RPMI8226 (cell line): ENCODE results near the gene ADAMTS1.
"Not testable (repeated sequence)": the region's sequence is repeated elsewhere in the genome, so short reads cannot be mapped to it uniquely, and the experiment has no call there.

Source experiments
- DNase-seq: peaks from one replicate; pipeline ENCODE4 v3.0.0-alpha.2; 2015

ADAMTS1 gene

DNA sequence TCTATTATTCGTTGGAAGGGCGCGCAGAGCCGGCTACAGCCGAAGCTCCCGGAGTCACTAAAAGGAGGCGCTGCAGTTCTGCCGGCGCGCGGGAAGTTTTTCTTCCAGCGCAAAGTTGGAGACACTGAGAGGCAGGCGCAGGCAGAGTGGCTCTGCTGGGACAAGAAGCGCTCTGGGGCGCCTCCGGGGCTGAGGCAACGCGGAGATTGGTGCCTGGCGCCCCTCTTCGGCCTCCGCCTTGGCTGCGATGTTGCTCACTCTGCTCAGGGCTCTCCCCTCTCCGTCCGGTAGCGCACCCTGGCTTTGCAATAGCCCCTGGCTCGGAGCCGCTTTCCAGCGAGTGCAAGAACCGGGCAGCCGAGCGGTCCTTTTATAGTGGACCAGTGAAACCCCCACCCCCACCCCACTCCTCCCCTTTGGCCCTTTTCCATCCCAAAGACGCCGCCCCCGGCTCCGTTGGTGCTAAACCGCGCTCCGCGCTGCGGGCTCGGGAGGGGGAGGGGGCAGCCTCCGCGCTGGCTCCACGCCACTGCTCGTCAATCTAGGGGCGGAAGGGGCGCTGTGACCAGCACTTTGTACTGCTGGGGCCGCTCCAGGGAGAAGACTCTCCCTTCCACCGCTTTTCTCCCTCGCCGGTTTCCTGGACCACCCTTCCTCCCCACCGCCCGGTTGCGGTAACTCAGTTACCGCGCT lies at the start of gene ADAMTS1:
TSS of gene ADAMTS1 (minus strand) at position 344 of the 693 bp plus-strand sequence. CDS start 455 bp downstream, outside the sequence.
- peak; percentile 42 for DNase-seq

DNA sequence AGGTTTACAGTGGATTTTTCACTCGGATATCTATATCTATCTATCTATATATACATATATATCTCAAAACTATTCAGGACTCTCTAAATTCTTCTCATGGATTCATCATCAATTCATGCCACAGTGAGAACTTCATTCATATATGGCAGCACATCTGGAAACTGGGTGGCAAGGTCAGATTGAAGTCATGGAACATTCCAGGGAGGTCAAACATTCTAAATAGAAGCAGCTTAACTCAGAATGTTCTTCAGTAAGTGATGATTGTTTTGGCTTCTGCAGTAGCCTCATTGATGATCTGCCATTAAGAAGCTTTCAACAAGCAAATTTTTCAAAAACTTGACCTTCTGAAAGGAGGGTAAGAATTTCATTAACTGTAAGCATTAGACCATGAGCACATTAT lies 46.9 kb upstream of the ADAMTS1 start:
- DNase-seq = no peak

DNA sequence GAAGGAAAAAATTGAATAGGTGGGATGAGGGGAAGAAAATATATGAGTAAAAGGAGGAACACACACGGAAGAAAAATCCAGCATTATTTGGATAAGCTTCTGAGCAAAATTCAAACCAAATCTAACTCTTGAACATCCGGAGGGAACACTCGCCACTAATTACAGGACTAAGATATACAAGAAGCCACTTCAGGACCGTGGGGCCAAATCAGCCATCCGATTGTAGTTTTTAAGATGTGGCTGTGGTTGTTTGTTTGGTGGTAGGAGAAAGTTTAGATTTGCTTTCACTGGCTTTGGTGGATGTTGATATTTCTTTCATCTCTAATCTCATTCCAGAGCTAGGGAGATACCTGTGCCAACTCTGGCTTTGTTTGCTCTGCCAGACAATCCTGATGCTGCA lies 43.7 kb upstream of the ADAMTS1 start:
- DNase-seq = no peak

DNA sequence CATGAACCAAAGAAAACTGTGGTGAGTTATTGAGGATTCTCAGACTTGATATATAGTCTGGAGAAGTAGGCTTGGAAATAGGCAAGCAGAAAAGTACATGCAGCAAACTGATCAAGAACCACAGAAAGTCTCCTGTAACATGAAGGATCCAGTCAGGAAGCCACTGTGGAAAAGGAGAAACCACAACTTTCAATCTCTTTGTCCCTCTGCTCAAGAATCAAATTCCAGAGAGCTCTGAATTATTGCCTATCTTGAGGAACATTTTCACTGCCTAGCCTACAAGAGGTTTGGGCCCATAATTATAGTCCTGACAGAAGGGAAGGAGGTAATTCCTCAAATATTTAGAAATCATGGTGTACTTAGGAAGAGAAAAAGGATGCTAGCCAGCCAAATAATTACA lies 43.0 kb upstream of the ADAMTS1 start:
- no peak for DNase-seq

DNA sequence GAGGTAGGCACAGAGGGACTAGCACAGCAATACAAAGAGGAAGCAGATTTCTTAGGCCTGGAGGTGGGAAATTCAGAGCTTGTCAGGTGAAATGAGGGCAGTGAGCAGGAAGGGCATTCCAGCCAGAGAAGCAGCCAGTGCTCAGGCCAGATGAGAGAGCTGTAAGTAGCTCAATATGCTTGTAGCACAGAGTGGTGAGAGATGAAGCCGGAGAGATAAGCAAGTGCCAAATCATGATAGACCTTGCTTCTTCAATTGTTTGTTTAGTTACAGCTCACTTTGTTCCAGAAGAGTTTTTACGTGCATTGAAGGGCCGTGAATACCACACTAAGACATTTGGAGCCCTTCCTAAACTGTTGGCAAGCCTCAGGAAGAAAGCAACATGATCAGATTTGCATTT lies 42.0 kb upstream of the ADAMTS1 start:
- no peak for DNase-seq

DNA sequence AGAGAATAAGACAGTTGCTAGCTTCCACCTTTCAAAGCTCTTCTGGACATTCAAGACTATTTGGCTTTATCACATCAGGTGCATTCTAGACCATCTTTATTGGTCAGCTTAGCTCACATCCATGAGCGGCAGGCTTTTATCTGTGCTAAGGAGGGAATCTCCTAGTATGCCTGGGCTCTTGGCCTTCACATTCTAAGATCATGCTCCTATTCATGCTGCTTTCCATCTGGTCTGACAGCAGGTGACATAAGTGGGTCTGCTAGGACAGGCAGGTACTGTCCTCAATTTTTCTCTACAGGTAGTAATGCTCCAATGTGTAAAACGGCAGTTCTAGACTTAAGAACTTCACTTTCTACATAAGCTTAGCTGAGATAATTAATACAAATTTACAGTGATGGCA lies 39.2 kb upstream of the ADAMTS1 start:
- DNase-seq = no peak

DNA sequence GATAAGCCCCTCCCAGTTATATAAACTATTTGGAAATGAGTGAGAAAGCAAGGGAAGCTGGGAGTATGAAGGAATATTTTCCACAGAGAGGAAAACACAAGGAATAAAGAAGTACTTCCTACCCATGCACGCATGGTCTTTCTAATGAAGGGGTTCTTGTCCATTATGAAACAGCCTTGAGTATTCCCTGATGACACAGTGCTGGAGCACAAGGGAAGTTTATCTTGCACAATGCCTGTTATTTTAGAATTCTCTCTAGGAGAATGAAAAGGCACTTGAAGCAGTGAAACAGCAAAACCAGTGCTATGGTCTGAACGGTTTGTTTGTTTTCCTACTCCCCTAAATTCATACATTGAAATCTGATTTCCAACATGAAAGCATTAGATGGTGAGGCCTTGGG lies 38.6 kb upstream of the ADAMTS1 start:
- no peak for DNase-seq

DNA sequence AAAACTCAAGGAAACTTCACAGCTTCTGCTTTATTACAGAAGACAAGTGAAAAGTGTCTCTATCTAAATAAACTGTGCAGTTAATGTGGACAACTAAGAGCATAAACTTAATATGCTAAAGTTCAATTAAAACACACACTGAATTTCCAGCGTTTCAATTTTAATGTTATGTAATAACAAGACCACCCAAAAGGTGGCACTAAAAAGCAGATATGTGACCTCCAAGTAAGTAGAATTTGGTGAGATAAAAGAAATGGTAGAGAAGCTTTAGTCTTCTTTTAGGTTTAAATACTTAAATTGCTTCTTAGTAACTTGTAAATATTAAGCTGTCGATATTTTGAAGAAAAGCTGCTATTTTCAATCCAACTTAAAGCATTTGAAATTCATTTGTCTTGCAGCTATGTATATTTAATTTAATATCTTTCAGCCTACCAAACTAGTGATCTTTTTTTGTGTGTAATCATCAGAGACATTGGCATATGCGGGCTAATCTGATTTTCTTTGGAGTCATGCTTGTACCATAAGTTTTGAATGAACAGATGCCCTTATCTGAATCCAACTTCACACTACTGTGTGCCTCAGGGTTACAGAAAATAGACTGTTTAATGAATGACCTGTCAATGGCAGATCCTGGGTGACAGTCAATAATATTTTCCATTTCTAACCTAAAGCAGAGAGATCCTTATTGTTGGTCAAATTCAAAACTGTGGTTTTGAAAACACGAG lies 36.5 kb upstream of the ADAMTS1 start:
- peak; percentile 15 for DNase-seq

DNA sequence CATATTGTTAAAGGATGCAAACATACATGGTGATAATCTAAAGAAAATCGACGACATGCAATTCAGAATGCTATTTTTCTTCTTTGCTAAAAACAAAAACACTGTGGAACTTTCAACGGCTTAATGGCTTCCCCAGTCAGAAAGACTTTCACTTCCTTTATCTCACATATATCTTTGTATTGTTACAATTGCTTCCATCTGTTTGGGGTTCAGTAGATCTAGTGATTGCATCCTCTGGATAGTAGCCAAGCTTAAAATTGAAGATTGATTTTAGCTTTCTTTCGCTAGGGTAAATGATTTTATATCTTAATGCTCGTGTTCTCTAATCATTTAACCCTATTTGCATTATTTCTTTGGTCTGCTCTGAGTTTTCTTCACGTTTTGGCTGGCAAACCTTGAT lies 31.8 kb upstream of the ADAMTS1 start:
- DNase-seq = no peak

DNA sequence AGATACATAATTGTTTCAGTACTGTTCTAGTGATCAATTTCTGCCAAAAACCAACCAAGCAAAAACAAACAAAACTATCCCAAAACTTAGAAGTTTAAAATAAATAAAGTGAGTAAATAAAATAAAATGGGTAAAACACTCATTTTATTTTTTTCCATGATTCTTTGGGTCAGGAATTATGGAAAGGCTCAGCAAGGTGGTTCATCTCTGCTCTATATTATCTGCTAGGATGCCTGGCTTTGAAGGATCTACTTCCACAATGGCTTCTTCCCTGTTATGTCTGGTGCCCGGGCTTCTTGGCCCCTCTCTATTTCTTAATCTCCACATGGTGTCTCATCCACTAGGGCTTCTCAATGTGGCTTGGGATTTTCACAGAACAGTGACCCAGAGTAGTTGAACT lies 29.1 kb upstream of the ADAMTS1 start:
- DNase-seq = no peak

DNA sequence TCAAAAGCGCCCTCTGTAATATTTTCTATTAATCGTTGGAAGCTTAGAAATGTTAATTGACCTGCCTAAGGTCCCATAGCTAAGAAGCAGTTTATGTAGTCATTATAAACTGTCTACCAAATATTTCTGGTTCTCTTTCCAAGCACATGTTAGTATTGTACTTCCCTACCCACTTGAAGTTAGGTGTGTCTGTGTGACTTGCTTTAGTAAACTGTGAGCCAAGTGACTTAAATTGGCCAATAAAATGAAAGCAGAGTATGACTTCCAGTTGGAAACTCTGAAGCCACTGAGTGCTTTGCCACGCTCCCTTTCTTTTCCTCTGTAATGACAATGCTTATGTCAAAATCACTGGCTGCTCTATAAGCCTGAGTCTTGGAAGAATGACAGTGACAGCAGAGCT lies 20.6 kb upstream of the ADAMTS1 start:
- no peak for DNase-seq

DNA sequence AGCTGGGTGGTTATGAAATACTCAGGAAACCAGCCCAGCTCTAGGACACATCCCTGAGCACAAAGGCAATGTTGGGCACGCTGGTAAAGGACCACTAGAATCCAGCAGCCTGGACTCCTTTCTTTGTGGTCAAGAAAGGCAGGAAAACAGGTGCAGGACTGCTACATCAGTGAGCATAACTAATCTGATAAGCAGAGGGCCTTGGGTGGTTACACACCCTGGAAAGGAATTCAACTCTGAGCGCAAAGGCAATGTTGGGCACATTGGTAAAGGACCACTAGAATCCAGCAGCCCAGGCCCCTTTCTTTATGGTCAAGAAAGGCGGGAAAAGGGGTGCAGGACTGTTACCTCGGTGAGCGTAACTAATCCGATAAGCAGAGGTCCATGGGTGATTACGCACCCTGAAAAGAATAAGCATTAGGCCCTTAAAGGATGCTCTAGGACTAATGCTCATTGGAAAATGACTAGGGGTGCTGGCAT lies 11.7 kb upstream of the ADAMTS1 start:
- not testable (repeated sequence) for DNase-seq

DNA sequence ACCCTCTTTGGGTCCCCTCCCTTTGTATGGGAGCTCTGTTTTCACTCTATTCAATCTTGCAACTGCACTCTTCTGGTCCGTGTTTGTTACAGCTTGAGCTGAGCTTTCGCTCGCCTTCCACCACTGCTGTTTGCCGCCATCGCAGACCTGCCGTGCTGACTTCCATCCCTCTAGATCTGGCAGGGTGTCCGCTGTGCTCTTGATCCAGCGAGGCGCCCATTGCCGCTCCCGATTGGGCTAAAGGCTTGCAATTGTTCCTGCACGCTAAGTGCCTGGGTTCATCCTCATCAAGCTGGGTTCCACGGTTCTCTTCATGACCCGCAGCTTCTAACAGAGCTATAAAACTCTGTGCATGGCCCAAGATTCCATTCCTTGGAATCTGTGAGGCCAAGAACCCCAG lies 9.5 kb upstream of the ADAMTS1 start:
- DNase-seq = not testable (repeated sequence)

DNA sequence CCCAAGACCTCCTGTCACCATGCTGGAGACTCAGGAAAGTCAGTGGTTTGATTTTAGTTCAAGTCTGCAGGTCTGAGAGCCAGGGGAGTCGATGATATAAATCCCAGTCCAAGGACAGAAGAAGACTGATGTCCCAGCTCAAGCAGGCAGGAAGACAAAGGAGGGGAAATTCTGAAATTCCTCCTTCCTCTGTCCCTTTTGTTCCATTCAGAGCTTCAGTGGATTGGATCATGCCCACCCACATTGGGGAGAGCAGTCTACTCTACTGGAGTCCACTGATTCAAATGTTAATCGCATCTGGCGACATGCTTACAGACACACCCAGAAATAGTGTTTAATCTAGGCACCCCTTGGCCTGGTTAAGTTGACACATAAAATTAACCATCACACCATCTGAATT lies 7.2 kb upstream of the ADAMTS1 start:
- DNase-seq = no peak

DNA sequence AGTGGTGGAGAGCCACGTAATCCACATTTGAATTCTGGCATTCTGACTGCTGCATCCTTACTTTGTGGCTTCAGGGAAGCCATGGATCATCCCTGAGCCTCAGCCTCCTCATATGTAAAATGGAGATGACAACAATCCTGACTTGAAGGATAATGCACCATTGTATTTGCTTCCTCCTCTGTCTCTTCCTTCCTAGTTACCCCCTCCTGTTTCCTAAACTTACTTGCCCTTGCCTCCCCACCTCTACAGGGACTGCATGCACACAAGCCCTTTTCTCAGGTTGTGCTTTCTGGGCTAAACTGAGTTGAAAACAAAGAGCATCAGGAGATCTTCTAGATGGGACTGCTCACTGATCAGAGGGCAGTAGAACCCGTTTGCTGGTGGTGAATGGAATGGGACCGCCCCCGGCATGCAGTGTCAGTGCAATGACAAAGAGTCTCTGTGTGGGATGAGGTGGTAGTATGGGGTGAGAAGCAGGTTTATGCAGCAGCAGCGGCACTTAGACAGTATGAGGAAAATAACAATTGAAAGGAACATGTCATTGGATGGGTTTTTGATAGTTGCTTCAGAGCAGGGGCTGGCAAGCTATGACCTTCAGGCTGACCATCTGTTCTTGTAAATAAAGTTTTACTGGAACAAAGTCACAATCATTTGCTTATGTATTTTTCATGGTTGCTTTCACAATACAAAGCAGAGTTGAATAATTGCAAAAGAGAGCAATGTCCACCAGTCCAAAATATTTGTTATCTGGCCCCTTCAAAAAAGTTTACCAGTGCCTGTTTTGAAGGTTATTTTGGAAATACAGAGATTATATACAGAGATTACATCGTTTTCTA lies 6.1 kb upstream of the ADAMTS1 start:
- DNase-seq = no peak

DNA sequence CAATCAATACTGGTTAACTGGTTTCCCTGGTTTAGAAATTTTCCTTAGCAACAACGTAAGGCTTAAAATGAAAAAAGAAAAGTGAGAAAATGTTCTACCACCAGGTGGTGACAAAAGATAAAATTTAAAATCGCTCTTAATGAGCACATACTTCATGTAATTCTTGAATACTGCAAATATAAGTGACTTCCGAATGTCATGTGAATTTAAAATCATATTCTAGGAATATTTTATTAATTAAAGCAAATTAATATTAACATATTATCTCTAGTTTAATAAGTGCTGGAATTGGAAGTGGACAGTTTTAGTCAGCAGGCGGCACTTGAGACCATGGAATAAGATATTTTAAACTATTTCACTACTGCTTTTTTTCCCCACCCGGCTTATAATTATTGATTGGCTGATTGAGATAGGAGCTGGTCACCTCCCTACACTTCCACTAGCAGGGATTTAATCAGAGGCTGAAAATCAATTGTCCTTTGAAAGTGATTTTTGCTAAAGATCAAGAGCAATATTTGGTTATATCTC lies 5.0 kb upstream of the ADAMTS1 start:
- DNase-seq = peak; percentile 42

DNA sequence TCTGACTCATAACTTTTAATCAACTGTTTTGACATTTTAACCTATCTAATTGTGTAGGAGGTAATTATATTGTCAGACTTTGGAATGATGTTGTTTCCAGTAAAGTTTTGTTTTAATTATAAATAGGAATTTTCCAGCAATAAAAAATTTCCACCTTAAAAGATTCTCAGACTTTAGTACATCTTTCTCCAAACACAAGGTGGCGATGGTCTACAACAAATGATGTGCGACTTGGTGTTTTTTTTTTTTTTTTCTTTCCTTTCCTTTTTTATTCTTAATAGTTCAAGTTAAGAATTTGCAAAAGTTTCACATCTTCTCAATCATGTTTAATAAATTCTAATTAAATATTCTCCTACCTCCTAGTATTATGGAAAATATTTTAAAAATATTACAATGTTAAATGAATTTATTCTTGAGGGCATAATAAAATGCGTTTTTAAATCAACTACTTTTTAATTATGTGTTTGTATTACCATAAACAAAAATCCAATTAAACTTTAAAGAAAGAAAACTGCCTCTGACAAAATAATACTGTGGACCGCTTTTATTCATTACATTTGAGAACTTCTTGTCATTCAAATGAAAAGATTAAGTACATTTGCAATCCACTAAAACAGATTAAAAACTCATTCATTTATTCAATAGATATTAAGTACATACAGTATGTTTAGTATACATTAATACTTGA lies 4.4 kb upstream of the ADAMTS1 start:
- peak; percentile 63 for DNase-seq

DNA sequence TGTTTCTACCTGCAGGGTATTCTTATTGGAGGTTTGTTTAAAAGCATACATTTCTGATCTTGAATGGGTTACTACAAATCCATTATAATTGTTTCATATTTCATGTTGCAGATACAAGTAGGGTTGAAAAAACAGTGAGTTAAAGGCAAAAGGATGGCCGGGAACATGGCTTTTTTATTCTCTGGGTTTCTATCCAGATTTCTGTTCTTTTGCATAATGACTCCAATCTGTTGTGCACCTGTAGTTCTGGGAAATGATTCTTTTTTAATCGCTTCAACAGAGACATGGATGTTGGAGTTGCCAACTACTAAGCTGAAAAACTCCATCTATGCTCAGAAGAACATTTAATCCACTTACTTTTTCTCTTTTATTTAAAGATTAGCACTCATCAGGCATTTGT lies 2.7 kb upstream of the ADAMTS1 start:
- no peak for DNase-seq

DNA sequence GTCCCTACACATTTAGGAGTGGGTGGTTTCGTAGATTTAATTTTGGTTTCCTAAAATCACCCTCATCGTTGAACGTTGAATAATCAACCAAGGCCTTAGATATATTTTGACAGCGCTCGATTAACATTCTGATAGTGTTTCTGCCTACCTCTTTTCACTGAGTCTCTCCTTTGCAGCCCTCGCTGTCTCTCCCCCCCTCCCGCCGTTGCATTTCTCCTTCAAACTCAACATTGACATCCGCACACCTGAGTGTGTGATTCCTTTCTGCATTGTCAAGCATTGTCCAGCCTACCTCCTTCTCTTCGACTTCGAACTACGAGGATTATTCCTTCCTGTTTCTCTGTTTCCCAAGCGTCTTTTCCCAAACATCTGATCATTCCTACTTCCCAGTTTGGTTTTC lies 1.8 kb upstream of the ADAMTS1 start:
- DNase-seq = no peak

DNA sequence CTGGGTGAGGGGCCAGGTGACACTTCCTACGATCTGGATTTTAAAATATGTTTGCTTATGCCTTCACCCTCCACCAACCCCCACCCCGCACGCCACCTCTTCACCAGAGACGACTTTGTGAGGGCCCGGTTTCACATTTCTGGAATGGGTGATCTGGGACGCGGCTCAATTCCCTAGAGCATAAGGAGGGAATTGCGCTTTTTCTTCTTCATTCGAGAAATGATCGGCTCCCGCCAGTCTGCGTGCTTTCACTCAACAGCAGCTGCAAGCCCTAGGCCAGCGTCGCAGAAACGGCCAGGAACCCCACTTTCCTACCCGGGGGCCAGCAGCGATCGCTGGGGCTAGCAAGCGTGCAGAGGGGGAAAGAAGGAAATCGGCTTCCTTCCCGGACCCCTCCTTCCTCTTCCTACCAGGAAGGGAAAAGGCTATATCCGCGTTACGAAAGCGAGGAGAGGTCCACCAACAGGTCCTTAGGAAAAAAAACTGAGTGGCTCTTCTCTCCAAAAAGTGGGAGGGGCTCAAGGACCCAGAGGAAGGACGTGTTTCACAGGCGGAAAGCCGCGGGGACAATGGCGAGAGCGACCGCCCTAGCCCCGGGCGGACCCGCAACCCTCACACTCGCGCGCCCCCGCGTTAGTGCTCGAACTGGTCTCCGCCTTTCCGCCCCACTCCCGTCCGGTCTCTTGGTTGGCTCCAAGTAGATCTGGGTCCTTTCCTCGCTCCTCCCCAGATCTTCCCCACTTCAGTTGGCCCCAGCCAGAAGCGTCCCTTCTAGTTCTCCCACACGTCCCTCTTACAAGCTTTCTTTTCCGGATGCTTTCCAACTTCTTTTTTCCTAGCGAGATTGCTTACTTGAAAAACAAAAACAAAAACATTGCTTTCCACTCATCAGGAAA lies 1.1 kb upstream of the ADAMTS1 start:
- DNase-seq = no peak

DNA sequence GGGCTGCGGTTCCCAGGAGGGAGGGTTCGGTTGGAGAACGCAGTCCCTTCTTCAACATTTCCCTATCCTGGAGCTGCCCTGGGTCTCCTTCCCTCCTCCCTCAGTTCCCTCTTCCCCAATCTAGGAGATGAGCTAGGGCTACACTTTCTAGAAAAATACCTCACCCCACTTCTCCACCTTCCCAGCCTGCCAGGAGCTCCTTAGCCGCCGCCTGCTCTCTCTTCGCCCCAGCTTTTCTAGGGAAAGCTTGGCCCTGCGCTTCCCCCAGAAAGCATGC lies 488 bp upstream of the ADAMTS1 start:
- DNase-seq = no peak
